Activated CD4-positive, alpha-beta T cell treated with anti-CD3 and anti-CD28 coated beads, Interleukin-2, Interleukin-6, amounts not matched to agents 100 ng/mL and 50 ng/mL, durations not matched to agents 16 hours and 8 hours (primary cell): ENCODE data around the gene VIPR2.

Source experiments
- DNase-seq: peaks from one replicate; pipeline ENCODE4 v3.0.0-alpha.2; 2020

VIPR2 gene

DNA sequence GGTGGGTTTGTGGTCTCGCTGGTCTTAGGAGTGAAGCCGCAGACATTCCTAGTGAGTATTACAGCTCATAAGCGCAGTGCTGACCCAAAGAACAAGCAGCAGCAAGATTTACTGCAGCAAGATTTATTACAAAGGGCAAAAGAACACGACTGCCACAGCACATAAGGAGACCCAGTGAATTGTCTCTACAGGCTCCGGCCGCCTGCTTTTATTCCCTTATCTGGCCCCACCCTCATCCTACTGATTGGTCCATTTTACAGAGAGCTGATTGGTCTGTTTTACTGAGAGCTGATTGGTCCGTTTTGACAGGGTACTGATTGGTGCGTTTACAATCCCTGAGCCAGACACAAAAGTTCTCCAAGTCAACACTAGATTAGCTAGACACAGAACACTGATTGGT is 82.1 kb downstream of the VIPR2 start:
- no peak for DNase-seq

DNA sequence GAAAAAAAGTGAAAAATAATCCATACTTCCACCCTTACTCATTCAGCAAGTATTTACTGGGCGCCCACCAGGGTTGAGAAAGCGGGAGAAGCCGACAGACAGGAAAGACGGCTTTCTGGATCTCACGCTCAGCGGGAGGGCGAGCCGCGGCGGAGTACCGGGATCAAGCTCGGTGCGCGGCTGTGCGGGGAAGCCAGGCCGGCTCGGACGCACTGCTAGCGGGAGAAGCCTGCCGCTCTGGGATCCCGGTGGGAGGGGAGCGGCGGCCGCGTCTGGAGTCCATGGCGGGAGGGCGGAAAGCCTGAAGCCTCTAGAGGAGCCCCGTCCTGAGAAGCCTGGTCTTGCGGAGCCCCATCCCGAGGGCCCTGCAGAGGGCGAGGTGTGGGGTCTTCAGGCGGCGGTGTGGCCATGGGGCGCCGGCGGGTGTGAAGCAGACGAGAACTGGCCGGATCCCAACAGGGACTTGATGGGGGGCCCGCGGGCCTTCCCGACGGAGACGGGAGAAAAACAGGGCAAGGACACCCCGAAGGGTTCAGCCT is 82.9 kb downstream of the VIPR2 start:
- no peak for DNase-seq

- no peak for DNase-seq
These were observed 83.5 kb downstream of the VIPR2 start for GRCh38 chr7:159061209-159061608.

GRCh38 chr7:159060440-159060839 is 84.2 kb downstream of the VIPR2 start:
- DNase-seq = no peak

DNA sequence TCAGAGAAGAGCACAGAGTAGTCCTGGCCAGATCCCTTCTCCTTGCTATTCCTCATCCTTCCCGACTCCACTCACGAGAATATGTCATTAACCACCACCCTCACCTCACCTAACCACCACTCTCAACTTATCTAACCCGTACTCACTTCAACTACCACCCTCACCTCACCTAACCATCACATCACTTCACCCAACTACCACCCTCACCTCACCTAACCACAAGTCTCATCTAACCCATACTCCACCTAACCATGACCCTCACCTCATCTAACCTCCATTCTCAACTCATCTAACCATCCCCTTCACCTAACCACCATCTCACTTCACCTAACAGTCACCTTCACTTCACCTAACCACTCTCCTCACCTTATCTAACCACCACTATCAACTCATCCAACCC is 85.0 kb downstream of the VIPR2 start:
- DNase-seq = no peak

GRCh38 chr7:159057647-159058046 is 87.0 kb downstream of the VIPR2 start:
- DNase-seq = no peak

DNA sequence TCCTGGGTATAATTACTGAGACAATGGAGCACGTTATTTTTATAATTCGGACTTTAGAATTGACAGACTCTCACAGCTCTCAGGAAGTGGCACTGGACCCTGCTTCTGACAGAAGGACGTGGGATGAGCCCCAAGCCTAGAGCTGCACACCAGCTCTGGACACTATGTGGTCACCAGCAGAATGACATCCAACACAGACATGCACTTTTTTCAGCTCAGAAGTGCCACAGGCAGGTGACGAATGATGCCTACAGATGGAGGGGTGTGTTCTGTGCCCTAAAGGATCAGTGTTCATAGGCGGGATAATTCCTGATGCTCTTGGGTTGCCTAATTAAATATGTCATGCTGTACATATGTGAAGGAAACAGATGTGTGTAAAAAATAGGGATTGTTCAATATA is 87.9 kb downstream of the VIPR2 start:
- DNase-seq = no peak

- DNase-seq = no peak
These were observed 92.8 kb downstream of the VIPR2 start for GRCh38 chr7:159051916-159052315.

DNA sequence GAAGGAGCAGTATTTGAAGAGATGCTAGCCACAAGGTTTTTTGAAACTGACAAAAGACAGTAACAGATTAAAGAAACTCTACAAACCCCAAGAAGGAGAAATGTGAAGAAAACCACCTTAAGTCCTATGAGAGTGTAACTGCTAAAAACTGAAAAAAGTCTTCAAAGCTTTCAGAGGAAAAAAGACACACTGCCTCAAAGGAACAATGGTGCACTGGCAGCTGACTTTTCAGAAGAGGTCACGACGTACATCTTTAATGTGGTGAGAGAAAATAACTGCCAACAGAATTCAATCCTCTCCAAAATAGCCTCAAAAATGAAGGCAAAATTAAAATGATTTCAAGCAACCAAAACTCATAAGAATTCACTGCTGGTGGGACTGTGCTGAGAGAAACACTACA is 94.0 kb downstream of the VIPR2 start:
- no peak for DNase-seq

DNA sequence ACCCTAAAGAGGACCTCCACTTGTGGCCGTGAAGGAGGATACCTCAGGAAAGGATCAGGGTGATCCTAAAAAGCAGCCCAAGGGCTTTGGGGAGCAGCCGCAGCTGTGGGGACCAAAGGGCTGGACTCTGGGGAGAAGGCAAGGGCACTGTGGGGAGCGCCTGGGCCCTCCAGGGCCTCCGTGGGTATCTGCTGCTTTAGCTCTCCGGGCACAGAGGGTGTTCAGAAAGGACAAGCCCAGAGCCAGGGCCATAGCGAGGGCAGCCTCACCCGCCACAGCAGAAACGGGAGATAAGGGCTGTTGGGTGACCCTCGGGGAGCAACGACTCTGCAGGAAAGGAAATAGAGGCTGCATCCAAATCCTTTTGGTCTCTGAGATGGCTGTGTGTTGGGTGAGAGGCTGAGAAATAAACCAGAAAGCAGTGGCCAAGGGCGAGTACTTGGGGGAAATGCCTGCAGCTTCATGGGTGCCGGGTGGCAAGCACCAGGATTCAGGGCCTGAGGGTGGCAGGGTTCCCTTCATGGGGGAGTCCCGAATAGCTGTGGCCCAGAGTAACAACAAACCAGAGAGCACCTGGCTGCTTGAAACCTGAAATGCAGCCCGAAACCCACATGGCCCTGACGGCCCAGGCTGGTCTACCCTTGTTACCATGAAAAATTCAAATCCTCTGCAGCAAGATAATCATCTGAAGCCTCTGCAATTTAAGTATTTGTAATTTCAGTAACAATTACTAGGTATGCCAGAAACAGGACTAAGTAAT is 95.2 kb downstream of the VIPR2 start:
- DNase-seq = no peak

DNA sequence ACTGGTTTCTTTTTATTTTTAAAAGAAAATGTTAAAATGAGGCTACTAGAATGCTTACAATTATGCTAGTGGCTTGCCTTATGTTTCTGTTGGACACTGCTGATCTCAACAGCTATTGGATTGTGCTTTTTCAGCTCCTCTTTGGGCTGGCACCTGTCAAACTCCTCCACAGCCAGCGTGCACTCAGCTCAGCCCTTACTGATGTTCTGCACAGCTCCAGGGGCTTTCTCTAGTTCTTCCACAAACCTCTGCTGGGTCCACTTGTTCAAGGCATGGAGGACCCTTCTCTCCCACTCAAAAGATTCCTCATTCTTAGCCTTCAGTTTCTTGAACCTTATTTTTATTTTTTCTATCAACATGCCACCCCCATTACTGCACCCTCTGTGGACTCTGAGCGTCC is 96.0 kb downstream of the VIPR2 start:
- DNase-seq = no peak

DNA sequence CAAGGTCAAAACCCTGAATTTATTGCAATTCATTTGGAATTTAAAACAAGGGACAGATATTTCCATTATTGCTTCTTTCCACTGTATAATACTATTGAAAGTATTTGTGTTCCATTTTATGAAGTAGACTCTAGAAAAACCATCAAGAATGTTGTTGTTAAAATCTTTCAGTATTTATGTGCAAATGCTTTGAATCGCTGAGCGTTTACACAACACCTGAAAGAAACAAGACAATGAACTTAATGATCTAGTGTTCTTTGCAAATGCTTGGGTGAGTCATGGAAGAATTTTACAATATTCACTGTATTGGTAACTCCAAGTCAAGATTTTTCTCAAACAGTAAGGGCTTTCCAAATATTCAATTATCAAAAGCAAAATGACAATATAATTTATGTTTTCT is 97.1 kb downstream of the VIPR2 start:
- DNase-seq = no peak

- DNase-seq = no peak
These were observed 98.4 kb downstream of the VIPR2 start for GRCh38 chr7:159046300-159046699.

DNA sequence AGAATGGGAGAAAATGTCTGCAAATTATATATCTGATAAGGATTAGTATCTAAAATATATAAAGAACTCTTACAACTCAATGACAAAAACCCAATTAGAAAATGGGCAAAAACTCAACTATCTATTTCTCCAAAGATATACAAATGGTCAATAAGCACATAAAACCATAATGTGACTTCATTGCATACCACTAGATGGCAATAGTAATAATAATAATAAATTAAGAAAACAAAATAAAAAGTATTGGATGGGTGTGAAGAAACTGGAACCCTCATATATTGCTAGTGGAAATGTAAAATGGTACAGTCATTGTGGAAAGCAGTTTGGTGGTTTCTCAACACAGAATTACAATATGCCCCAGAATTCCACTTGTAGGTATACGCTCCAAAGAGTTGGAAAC is 98.8 kb downstream of the VIPR2 start:
- DNase-seq = no peak

DNA sequence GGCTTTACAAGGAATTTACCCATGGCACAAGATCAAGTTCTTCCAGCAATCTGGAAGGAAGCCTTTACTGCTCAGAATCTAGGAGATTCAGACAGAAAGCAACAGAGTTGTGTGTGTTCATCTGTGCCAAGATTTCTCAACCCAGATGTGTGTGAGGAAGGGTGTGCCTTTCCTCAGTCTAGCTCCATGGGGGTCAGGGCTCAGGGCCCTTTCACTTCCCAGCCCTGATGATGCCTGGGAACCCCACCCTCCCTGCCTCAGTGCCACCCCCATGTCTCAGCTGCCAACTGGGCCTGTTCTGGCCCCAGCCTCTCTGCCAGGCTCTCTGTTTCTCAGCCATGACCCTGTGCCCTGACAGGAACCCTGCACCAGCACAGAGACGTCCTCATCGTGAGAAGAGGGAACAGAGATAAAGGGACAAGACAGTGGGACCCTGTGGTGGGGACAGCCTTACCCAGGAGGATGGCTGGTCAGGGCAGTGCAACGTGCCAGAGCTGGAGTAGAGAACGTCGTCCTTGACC is 102.0 kb downstream of the VIPR2 start:
- DNase-seq = no peak

GRCh38 chr7:159042103-159042502 is 102.6 kb downstream of the VIPR2 start:
- no peak for DNase-seq

DNA sequence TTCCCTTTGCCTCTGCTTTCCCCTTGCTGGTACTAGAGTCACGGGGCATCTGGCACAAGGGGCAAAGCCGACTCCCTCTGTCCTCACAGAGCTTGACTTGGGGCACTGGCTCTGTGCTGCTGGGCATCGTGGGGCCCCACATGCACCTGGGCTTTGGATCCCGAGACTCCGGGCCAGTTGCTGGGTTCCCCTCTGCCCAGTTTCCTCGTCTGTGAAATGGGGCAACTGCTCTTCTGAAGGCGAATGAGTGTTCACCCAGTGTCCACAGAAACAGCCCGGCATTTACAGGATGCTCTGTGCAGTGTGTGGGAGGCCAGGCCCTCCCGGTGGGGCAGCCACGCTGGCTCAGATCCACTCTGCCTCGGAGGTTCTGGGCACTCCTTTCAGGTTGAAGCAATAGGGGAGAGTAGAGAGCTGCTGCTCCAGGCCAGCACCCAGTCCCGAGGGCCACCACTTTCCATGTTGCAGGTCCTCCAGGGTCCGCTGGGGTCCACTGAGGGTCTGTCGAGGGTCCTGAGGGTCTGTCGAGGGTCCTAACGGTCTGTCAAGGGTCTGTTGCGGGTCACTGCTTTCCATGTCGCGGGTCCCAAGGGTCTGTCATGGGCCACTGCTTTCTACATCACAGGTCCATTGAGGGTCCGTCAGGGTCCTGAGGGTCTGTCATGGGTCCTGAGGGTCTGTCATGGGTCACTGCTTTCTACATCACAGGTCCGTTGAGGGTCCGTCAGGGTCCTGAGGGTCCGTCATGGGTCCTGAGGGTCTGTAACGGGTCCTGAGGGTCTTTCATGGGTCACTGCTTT is 103.6 kb downstream of the VIPR2 start:
- DNase-seq = no peak

- DNase-seq = no peak
These were observed 104.5 kb downstream of the VIPR2 start for GRCh38 chr7:159040146-159040545.

DNA sequence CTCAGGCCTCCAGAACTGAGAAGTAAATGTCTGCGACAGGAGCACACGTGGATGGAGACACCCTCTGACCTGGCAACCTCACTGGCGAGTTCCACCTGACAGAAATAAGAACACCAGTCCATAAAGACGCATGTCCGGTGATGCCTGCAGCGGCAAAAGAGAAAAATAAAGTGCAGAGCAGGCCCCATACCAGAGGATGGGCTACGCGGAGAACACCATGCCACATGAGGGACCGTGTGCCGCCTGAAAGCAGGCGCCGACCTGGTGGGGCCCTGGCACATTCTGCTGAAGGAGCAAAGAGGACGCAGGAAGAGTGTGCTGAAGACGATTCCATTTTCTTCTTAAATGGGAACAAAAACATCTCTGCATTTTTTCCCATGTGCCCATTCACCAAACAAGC is 105.0 kb downstream of the VIPR2 start:
- no peak for DNase-seq

DNA sequence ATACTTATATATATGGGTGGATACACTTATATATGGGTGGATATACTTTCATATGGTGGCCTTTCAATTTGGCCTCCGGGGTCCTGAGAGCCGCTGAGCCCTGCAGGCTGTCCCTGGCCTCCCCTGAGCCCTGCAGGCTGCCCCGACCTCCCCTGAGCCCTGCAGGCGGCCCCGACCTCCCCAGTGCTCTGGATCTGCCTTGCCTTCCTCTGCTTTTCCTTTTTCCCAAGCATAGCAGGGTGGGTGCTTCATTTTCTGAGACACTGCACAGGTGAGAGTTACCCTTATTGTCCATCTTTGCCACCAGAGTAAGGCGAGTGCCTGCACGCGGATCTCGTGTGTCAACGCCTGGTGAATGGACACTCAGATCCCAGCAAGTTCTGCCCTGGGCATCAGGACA is 106.6 kb downstream of the VIPR2 start:
- no peak for DNase-seq

GRCh38 chr7:159036916-159037605 is 107.6 kb downstream of the VIPR2 start:
- DNase-seq = no peak

DNA sequence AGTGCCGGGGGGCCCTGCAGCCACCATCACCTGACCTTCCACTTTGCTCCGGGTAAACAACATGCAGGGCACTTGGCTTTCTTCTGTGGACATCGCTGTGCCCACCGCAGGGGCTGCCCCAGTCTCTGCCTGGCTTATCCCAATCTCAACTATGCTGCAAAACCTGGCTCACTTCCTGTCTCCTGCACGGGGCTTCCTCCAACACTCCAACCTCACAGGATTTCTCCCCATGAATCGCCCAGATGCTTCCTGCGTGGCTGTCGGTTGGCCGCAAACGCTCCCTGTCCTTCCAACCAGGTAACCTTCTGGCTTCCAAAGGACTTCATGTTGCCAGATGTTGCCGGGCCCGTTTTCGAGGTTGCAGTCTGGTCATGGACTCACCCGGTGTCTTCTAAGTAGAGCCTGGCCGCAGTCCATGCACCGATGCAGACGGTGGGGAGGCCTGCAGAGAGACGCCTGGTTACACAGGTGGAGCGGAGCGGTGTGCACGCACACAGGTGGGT is 109.0 kb downstream of the VIPR2 start:
- DNase-seq = no peak

DNA sequence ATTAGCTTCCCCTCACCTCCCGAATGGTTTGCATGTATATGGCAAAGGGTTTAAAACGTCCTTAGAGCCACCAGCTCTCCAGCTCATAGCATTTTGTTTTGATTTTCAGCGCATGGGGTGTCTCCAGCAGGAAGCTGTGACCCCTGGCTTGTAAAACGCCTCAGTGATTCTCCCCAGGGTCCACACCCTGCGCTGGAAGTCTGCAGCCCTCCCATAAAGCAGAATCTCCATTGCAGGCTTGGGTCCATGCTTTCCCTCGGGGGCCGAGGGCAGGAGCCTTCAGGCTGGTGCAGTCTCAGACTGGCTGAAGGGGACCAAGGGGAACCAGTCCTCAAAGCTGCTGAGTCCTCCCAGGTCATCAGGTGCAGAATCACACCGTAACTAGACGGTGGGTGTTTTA is 109.7 kb downstream of the VIPR2 start:
- DNase-seq = no peak
